Neutrophil (primary cell): ENCODE measurements around the gene PARPBP.

Experiments
- H3K27ac ChIP-seq: fragments of 200-600 bp; sonication (generic); 2 replicates; pipeline ENCODE4 v1.5.1; 2016; ENCODE audit warnings: mild to moderate bottlenecking, moderate library complexity
- H3K27me3 ChIP-seq: fragments of 200-600 bp; sonication (generic); 2 replicates; pipeline ENCODE4 v1.6.0; 2016; ENCODE audit warnings: mild to moderate bottlenecking
- H3K36me3 ChIP-seq: fragments of 200-600 bp; sonication (generic); 2 replicates; pipeline ENCODE4 v1.5.1; 2017
- H3K4me1 ChIP-seq, 2 experiments: fragments of 200-600 bp in 1 of 2; sonication (generic) in 1 of 2; 1 replicate in 1 of 2; 2 replicates in 1 of 2; pipeline versions ENCODE4 v1.5.1 to v1.6.1; 2013 to 2016; ENCODE audit warnings: low read depth in 1 of 2, low read length in 1 of 2, mild to moderate bottlenecking in 1 of 2, moderate library complexity in 1 of 2; ENCODE audit not compliant: control insufficient read depth in 1 of 2, insufficient read depth in 1 of 2
- H3K4me3 ChIP-seq, 2 experiments: fragments of 200-600 bp in 1 of 2; sonication (generic) in 1 of 2; 1 replicate in 1 of 2; 2 replicates in 1 of 2; pipeline ENCODE4 v1.5.1; 2013 to 2016; ENCODE audit warnings: low read depth in 1 of 2, low read length in 1 of 2, mild to moderate bottlenecking in 1 of 2, moderate library complexity in 1 of 2
- H3K9me3 ChIP-seq: fragments of 200-600 bp; sonication (generic); 2 replicates; pipeline ENCODE4 v1.5.1; 2016
- CTCF ChIP-seq: fragments of 200-600 bp; sonication (generic); IDR thresholded peaks from 2 replicates; pipeline ENCODE4 v1.5.1; 2016; ENCODE audit warnings: antibody characterized with exemption

Gene PARPBP

GRCh38 chr12:102197789-102198188, 77.8 kb downstream of the PARPBP start, which contains the start of gene PMCH:
PMCH (minus strand) TSS chr12:102197833; CDS start chr12:102197770, 63 bp downstream.
- H3K27ac ChIP-seq, result no peak within 1 kb of the TSS

GRCh38 chr12:102201436-102202061, 81.6 kb downstream of the PARPBP start:
- no peaks in the 10 kb centered on the region for H3K9me3 ChIP-seq
- no peak overlapping the region for H3K27ac ChIP-seq
- no peak overlapping the region for H3K4me3 ChIP-seq
- no peaks in the 10 kb centered on the region for H3K4me1 ChIP-seq
- no peaks in the 10 kb centered on the region for H3K27me3 ChIP-seq
- H3K36me3 ChIP-seq, result peaks cover 14% of the 10 kb centered on the region
- TF ChIP-seq CTCF, result no peak

More at GRCh38 chr12:102197789-102198188, 77.8 kb downstream of the PARPBP start, which contains the start of gene PMCH:
- Histone ChIP-seq H3K4me1 (no peaks in the 10 kb centered on the region), H3K36me3 (peaks cover 18% of the 10 kb centered on the region), H3K9me3 (no peaks in the 10 kb centered on the region), H3K4me3 (no peak within 1 kb of the TSS), H3K27me3 (no peaks in the 10 kb centered on the region)
- no peak for TF ChIP-seq CTCF

- Histone ChIP-seq H3K9me3 (no peaks in the 10 kb centered on the region), H3K27ac (no peak overlapping the region), H3K4me1 (no peaks in the 10 kb centered on the region), H3K27me3 (no peaks in the 10 kb centered on the region), H3K4me3 (no peak overlapping the region), H3K36me3 (peaks cover 7% of the 10 kb centered on the region)
- no peak for TF ChIP-seq CTCF
Measured at GRCh38 chr12:102202556-102202955, 82.6 kb downstream of the PARPBP start.

- no peak for TF ChIP-seq CTCF
Measured at GRCh38 chr12:102204025-102204424, 84.0 kb downstream of the PARPBP start.

GRCh38 chr12:102215992-102216691, 96.2 kb downstream of the PARPBP start:
- H3K27me3 ChIP-seq, result peaks cover 4% of the 10 kb centered on the region
- H3K27ac ChIP-seq, result no peak overlapping the region
- no peaks in the 10 kb centered on the region for H3K4me1 ChIP-seq
- no peak overlapping the region for H3K4me3 ChIP-seq
- no peaks in the 10 kb centered on the region for H3K9me3 ChIP-seq
- H3K36me3 ChIP-seq, result no peaks in the 10 kb centered on the region
- no peak for TF ChIP-seq CTCF

More at GRCh38 chr12:102204025-102204424, 84.0 kb downstream of the PARPBP start:
- Histone ChIP-seq H3K36me3 (peaks cover 7% of the 10 kb centered on the region), H3K4me3 (no peak overlapping the region), H3K9me3 (no peaks in the 10 kb centered on the region), H3K27ac (no peak overlapping the region), H3K4me1 (no peaks in the 10 kb centered on the region), H3K27me3 (no peaks in the 10 kb centered on the region)
